Panc1 (cell line): ENCODE measurements around the gene PGPEP1. TPM values are rescaled to one million over a fixed set of nuclear protein-coding genes. Genes with fewer than 3 reads are reported as not detected.

Experiments used
- ATAC-seq: fragments of 200-7000 bp; cut with Tn5 transposase; 2 replicates; pipeline ENCODE4 v1.9.1; 2020; ENCODE audit warnings: mild to moderate bottlenecking, moderate library complexity
- BruUV-seq: library from RNA; stranded (reverse); fragments of 400-500 nt; replicated peaks from 2 replicates; lab custom pipeline; 2021; lab: Mats Ljungman, UMichigan
- CTCF ChIA-PET: fragments of 300-600 bp; sonication (Branson Sonifier 250); formaldehyde crosslinking; loops from one replicate; lab custom pipeline; 2022; ENCODE audit warnings: antibody characterized with exemption; lab: Charles Lee
- POLR2A ChIA-PET: fragments of 300-600 bp; sonication (Branson Sonifier 250); formaldehyde crosslinking; loops from one replicate; lab custom pipeline; 2022; ENCODE audit warnings: antibody characterized with exemption; lab: Charles Lee
- DNase-seq: peaks from one replicate; pipeline ENCODE4 v3.0.0-alpha.2; 2010; ENCODE audit warnings: low read depth, low spot score
- H3K27ac ChIP-seq: 2 replicates; pipeline ENCODE4 v1.5.1; 2011; ENCODE audit warnings: mild to moderate bottlenecking, low read length, inconsistent platforms
- H3K27me3 ChIP-seq: fragments of 200-500 bp; sonication (Bioruptor generic); 2 replicates; pipeline ENCODE4 v1.6.0; 2014; ENCODE audit warnings: low read length, inconsistent platforms; ENCODE audit not compliant: control insufficient read depth, insufficient read depth
- H3K36me3 ChIP-seq: fragments of 200-500 bp; sonication (Bioruptor generic); 2 replicates; pipeline ENCODE4 v1.5.1; 2014; ENCODE audit warnings: inconsistent platforms, mild to moderate bottlenecking, low read length, moderate library complexity; ENCODE audit not compliant: control insufficient read depth, insufficient read depth
- H3K4me1 ChIP-seq: 2 replicates; pipeline ENCODE4 v1.5.1; 2011; ENCODE audit warnings: inconsistent platforms, mild to moderate bottlenecking, low read length, moderate library complexity; ENCODE audit not compliant: control insufficient read depth, insufficient read depth
- H3K4me3 ChIP-seq, 2 experiments: 2 replicates each; pipeline ENCODE4 v1.5.1; 2011 to 2012; ENCODE audit warnings: low read depth in 2 of 2, low read length in 2 of 2, mild to moderate bottlenecking in 2 of 2, inconsistent platforms in 1 of 2, moderate library complexity in 1 of 2
- H3K9me3 ChIP-seq: fragments of 200-500 bp; sonication (Bioruptor generic); 2 replicates; pipeline ENCODE4 v1.5.1; 2014; ENCODE audit warnings: low read depth, mild to moderate bottlenecking, inconsistent platforms, low read length, moderate library complexity; ENCODE audit not compliant: control insufficient read depth, insufficient read depth
- CTCF ChIP-seq: fragments of 450-650 bp; IDR thresholded peaks from 2 replicates; pipeline ENCODE4 v1.5.1; 2017; ENCODE audit warnings: mild to moderate bottlenecking
- POLR2AphosphoS5 ChIP-seq: IDR thresholded peaks from 2 replicates; pipeline ENCODE4 v1.6.1; 2012; ENCODE audit warnings: mild to moderate bottlenecking, low read depth, low read length, moderate library complexity
- REST ChIP-seq, 2 experiments: IDR thresholded peaks; 2 replicates each; pipeline ENCODE4 v1.6.1; 2011 to 2012; ENCODE audit warnings: low read depth in 2 of 2, control low read depth in 1 of 2, low read length in 1 of 2, mild to moderate bottlenecking in 1 of 2, moderate library complexity in 1 of 2; ENCODE audit not compliant: insufficient read depth in 1 of 2
- SIN3A ChIP-seq: IDR thresholded peaks from 2 replicates; pipeline ENCODE4 v1.6.1; 2012; ENCODE audit warnings: low read depth, mild to moderate bottlenecking, low read length, moderate library complexity, borderline replicate concordance; ENCODE audit not compliant: insufficient read depth
- TCF7L2 ChIP-seq: IDR thresholded peaks from 2 replicates; pipeline ENCODE4 v1.6.1; 2011; ENCODE audit warnings: mild to moderate bottlenecking, low read depth, low read length, inconsistent platforms
- in situ Hi-C: cut with HindIII; loops from 2 replicates; pipeline ENCODE4 v1.10.0; 2016; ENCODE audit warnings: low sequenced_read_pairs, low pct_unique_long_range_greater_than_20kb
- intact Hi-C: fragments of 100-400 bp; cut with micrococcal nuclease; formaldehyde crosslinking; loops from one replicate; pipeline ENCODE4 v1.10.0; 2022; ENCODE audit not compliant: unreplicated experiment
- total RNA-seq: library from RNA; stranded (reverse); gene quantifications from one replicate; pipeline ENCODE4 v1.2.1, GENCODE V29; 2021; ENCODE audit not compliant: unreplicated experiment

PGPEP1 gene
- total RNA-seq, 1 experiment from 2014 or later, result 36.3 TPM

- POLR2A ChIA-PET, result interaction anchor here (0.6 kb wide), 1 partner anchor 62 kb away, joined by 4 read pairs; no protein-coding TSS in a partner anchor
- ATAC-seq (no peak), DNase-seq (no peak)
- intact Hi-C loops, result loop anchor here (10.0 kb wide), 1 partner anchor 1088 kb away; the partner anchor contains the start of genes ABHD8, DDA1 and MRPL34
- Histone ChIP-seq H3K4me1 (peaks cover 3% of the 10 kb centered on the region), H3K4me3 (no peak overlapping the region), H3K27me3 (no peaks in the 10 kb centered on the region), H3K36me3 (no peaks in the 10 kb centered on the region), H3K9me3 (no peaks in the 10 kb centered on the region), H3K27ac (no peak overlapping the region; the same call in 1 of the 2 replicates)
- no TSS peak for BruUV-seq
- CTCF ChIA-PET, result no interaction called here
- TF ChIP-seq CTCF (no peak), REST (IDR thresholded peaks at IDR 0.05; ENCODE audit: insufficient read depth in 1 of 2, low read depth in 2 of 2, low read length in 1 of 2) (no peak), POLR2AphosphoS5 (no peak), SIN3A (no peak), TCF7L2 (no peak)
- in situ Hi-C loops, result no loop called here
Observed at GRCh38 chr19:18392926-18393325, 52.5 kb downstream of the PGPEP1 start.

GRCh38 chr19:18393836-18394235, 53.4 kb downstream of the PGPEP1 start:
- BruUV-seq, result no TSS peak
- H3K4me3 ChIP-seq, result no peak overlapping the region
- intact Hi-C loops (loop anchor here (10.0 kb wide), 1 partner anchor 1089 kb away; the partner anchor contains the start of genes ABHD8, DDA1 and MRPL34), in situ Hi-C loops (no loop called here)
- DNase-seq, result no peak
- ChIA-PET POLR2A (no interaction called here), CTCF (no interaction called here)
- no peaks in the 10 kb centered on the region for H3K27me3 ChIP-seq
- TF ChIP-seq REST (IDR thresholded peaks at IDR 0.05; ENCODE audit: insufficient read depth in 1 of 2, low read depth in 2 of 2, low read length in 1 of 2) (no peak), TCF7L2 (no peak), POLR2AphosphoS5 (no peak), SIN3A (no peak), CTCF (no peak)
- H3K27ac ChIP-seq, result no peak overlapping the region
- no peaks in the 10 kb centered on the region for H3K9me3 ChIP-seq
- ATAC-seq, result no peak
- H3K36me3 ChIP-seq, result no peaks in the 10 kb centered on the region
- H3K4me1 ChIP-seq, result peaks cover 3% of the 10 kb centered on the region
